Raji (cell line): ENCODE measurements around the gene WASL.

Source experiments
- POLR2A ChIP-seq: IDR thresholded peaks from 2 replicates; pipeline ENCODE4 v1.6.1; 2011; ENCODE audit warnings: low read depth, low read length, control low read depth; ENCODE audit not compliant: insufficient read depth

Gene WASL

DNA sequence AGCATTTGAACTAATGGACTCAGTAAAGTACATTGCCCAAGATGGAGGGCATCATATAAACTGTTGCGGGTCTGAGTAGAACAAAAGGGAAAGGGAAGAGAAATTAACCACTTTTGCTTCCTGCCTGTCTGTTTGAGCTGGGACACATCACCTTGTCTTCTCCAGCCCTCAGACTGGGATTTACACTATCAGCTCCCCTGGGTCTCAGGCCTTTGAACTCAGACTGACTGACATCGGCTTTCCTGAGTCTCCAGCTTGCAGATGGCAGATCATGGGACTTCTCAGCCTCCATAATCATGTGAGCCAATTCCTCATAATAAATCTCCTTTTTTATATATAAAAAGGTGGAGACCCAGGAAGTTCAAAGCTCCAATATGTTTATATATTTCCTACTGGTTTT is 23.0 kb upstream of the WASL start:
- TF ChIP-seq POLR2A, result no peak

DNA sequence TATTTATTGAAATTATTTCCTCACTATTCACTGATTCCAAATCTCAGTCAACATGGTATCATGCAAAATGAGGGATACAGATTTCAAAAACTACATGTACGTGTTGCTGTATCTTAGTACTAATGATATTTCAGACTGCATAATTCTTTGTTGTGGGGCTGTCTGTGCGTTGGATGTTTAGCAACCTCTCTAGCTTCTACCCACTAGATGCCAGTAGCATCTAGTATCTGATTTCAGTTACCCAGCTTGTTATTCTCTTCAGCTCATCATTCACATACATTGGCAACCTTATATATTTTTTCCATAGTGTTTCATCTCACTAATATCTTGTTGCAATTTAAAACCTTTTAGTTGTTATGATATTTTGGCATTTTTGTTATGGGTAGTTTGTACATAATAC is 22.5 kb upstream of the WASL start:
- TF ChIP-seq POLR2A, result no peak

DNA sequence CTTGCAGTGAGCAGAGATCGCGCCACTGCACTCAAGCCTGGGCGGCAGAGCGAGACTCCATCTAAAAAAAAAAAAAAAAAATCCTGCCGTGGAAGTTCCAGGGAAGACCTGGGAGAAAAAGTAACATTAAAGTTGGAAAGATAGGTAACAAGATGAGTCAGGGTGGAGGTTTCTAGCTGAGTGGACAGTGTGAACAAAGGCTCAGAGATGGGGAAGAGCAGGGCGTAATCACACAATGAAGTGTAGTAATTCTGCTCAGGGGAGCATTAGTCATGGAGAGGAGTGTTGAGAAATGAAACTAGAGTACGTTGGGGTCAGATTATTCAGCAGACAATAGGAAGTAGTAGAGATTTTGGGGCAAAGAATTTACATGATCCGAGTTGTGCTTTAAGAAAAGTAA is 21.6 kb upstream of the WASL start:
- TF ChIP-seq POLR2A, result no peak

DNA sequence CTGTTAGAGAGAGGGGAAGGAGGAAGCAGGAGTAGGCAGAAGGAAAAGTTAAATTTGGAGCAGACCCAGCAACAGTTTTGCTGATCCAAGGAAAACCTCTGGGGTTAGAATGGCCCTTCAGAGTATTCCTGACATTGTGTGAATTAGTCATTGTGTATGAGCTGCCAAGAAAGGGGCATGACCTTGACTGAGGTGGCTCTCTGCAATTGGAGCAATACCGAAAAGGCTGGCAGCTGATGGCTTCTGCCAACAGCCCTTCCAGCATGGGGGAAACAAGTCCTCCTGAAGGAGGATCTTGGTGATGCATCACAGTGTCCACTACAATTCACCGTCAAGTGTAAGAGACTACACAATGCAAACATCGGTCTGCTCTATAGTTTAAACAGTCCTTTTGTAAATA is 20.6 kb upstream of the WASL start:
- no peak for TF ChIP-seq POLR2A

DNA sequence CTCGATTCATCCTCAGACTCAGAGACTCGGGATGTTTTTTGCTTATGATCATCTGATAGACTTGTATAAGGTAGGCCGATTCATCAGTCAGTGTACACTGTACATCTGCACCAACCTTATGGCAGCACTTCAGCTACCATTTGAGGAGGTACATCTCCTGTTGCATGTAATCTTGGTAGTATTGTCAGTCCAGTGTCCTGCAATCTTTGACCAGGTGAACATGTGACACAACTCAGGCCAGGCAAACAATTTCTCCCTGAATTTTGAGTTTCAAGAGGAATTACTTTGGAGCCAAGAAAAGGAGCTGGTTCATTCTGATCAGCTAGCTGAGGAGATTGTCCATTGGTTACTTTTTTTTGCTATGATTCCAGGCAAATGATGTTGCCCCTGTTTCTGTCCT is 19.7 kb upstream of the WASL start:
- TF ChIP-seq POLR2A, result no peak

DNA sequence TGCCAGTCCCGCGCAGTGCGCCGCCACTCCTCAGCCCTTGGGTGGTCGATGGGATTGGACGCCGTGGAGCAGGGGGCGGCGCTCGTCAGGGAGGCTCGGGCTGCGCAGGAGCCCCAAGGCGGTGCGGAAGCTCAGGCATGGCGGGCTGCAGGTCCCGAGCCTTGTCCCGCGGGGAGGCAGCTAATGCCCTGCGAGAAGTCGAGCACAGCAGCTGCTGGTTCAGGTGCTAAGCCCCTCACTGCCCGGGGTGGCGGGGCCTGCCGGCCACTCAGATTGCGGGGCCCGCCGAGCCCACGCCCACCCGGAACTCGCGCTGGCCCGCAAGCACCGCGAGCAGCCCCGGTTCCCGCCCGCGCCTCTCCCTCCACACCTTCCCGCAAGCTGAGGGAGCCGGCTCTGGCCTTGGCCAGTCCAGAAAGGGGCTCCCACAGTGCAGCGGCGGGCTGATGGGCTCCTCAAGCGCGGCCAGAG is 14.4 kb upstream of the WASL start:
- TF ChIP-seq POLR2A, result no peak

DNA sequence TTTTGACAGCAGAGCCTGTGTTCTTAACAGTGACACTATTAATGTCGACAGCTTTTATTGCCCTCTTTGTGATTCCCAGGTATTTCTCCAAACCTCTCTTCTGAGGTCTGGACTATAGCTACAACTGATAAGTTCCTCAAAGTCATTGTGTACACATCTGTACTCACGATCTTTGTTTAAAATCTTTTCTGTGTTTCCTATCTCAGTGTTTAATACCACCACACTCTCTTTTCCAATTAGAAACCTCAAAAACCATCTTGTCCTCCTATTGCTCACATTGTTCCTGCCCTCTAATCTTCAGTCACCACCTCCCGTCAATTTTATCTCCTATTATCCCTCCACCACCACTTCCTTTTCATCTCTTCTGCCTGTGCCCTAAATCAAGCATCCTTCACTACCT is 12.9 kb upstream of the WASL start:
- no peak for TF ChIP-seq POLR2A

DNA sequence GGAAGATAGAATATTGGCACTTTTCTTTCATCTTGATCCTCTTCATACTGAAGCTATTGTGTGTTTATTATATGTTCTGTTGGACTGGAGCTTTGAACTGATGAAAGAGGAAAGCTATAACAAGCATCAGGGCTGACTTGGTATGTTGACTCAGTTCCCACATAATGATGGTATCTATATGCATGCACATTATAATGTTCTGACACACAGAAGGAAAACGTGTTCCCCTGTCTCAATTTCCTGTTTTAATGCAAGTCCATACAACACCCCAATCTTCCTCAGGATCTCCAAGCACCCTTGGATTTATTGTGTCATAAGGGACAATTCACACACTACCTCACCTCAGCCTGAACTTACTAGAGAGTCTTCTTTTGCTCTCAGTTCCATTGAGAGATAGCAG is 8.3 kb upstream of the WASL start:
- no peak for TF ChIP-seq POLR2A

DNA sequence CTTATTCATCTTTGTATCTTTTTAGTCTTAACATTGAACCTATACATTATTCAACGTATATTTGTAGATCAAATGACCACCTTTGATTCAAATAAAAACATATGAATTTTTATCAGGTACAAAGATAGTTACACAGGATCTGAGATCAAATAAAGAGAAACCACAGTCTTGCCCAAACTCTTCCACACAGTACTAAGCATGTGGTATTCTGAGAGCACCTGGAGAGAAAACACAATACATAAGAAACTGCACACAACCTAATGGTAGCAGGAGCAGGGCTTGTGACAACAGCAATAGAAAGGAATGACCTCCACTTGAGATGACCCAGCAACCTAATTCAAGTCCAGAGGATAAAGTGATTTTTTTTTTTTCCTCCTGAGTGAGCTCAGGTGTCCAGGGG is 6.5 kb upstream of the WASL start:
- TF ChIP-seq POLR2A, result no peak

DNA sequence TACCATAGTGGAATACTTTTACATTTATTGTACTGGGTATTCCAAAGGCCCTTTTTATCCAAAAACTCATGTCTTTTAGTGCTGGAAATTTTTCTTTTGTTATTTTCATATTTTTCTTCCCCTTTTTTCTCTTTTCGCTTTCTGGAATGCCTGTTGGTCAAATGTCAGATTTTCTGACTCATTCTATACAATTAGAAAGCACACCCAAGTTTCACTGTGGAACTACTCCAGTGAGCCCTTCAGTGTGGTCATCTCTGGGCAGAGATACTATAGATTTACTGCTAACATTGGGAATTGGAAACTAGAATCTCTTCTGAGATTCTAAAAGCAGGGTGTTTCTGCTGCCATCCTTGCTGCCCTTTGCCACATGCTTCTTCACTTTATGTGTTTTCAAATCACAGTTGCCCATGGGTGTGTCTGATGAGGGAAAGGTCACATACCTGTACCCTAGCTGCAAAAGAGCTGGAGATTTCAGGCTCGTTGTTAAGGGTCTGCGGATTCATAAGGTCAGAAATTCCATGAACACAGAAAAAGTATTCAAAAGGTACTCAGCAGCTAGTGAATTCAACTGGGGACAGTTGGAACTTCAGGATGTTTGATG is 5.6 kb upstream of the WASL start:
- TF ChIP-seq POLR2A, result no peak

DNA sequence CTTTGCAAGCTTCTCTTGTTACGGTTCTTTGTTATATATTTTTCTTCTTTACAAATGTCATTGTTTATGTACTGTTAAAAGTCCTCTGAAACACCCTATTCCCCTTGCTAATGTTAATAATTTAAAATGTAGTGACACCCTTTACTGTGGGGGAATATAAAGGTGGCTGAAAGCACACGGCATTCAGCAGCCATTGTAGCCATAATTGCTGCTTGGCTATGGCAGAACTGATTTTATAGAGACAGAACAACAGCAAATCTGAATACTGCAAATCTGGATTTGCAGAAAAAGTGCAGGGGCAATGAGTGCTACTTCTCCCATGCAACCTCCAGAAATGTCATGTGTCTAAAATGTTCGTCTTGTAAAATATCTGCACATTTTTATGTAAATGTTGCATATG is 3.7 kb upstream of the WASL start:
- no peak for TF ChIP-seq POLR2A

DNA sequence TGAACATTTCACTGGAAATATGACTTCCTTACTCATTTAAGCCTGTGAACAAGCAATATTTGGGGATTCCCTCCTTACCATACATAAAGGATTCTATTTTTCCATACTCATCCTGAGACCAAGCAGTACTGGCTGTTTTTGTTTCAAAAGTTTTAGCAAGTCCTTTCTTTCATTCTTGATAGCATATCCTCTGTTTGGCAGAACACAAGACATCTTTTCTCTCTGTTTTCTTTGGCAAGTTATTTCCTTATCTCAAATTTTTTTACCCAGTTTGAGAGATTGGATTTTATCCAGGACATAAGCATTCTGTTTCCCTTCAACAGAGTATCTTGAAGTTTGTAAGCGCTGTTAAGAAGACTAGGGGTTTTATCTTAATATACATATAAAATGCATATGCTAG is 3.0 kb upstream of the WASL start:
- no peak for TF ChIP-seq POLR2A

DNA sequence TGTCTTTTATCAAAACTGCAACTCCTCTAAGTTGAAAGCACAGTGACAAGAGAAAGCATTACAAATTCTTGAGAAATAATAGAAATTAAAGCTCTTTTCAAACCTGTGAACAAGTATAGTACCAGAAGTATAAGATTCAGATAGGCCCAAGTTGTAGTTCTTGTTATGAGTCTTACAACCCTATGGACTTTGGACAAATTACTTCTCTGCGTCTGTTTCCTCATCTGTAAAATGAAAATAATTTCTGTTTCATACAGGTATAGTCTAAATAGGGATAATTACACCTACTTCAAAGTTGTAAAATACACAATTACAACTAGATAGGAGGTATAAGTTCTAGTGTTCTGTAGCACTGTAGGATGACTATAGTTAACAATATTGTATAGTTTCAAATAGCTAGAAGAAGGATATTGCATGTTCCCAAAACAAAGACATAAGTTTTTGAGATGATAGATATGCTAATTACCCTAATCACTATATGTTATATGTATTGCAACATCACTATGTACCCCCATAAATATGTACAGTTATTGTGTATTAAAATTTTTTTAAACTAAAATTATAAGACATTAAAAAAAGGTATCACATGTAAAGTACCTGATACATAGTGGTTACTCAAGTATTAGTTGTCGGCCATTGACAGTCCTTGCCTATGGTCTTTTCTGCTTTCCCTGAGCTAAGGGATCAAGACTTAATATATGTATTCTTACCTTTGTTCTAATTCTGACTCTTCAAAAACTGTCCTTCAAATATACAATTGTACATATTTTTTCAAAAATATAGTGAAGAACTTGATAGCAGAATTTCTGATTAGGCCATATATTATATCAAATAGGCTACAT is 1.8 kb upstream of the WASL start:
- TF ChIP-seq POLR2A, result no peak

DNA sequence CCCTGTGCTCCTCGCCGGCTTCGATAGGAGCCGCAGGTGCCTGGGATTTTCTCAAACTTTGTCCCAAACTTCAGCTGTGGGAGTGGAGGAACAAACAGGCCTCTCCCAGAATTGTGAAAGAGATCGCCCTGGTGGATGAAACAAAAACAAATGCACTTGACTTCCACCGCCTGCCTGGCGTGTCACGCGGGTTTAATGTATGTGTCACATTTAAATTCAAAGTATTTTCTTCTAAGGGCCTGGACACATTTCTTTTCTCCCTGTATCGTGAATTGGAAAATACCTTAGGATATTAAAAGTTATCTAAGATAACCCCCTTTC is 694 bp upstream of the WASL start:
- TF ChIP-seq POLR2A, result no peak

DNA sequence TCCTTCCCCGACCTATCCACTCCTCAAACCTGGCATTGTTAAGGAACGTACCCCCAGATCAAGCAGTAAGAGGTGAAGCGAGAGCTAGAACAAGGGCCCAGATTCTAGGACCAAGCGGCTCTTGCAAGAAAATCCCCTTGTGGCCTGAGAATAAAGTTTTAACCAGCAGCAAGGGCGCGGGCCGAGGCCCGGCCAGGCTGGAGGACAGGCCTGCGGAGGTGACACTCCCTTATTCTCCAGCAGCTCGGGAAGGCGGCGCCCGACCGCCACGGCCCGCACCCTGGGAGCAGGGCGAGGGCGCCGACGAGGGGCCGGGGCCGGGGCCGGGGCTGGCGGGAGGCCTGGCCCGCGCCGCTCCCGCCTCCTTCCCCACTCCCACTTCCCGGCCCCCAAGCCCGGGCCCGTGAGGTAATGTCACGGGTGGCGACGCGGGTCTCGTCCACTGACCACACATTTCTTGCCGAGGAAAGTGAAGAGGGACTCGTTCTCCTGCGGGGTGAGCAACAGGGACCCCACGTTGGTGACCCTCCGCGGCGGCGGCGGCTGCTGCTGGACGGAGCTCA is 551 bp downstream of the WASL start:
- no peak for TF ChIP-seq POLR2A

DNA sequence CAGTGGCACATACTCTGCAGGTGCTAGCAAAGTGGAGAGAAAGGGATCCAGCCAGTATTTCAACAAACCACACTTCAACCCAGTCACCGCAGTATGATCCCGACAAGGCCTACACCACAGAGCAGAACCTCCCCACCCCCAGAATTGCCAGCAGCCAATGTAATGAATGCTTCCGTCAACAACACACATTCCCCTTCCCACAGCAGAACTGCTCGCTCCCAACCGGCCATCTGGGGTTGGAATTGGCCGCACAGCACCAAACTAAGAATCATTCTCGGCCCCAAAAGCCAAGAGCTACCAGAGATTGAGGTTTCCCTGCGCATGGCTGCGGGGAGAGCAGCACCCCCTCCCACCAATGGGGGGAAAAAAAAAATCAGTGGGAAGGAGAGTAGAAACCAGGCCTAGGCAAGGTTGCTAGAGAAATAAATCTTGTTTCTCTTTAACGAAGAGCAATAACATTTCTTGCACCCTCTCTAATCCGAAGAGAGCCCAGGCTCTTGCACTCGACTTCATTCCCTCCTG is 1.1 kb downstream of the WASL start:
- TF ChIP-seq POLR2A, result no peak

DNA sequence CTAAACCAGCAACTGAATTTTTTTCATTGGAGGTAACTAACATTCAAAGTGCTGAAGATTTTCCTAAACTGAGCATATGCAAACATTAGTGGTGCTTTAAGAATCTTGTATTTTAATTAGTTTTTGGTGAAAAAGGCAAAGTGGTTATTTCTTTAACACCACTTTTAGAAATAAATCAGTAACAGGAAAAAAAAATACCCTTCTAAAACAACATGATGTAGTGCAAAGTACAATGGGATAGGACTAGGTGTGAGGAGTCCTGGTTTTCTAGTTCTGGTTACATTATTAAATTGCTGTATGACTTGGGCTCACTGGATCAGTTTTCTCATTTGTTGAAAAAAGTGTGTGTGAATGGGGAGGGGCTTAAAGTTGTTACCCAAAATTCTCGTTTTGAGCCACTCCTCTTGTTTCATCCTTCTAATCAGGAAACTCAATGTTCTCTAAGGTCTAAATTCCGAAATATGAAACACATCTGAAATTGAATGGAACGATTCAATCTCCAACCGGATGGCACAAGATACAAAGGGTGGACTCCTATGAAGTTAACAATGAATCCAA is 1.8 kb downstream of the WASL start:
- TF ChIP-seq POLR2A, result no peak

DNA sequence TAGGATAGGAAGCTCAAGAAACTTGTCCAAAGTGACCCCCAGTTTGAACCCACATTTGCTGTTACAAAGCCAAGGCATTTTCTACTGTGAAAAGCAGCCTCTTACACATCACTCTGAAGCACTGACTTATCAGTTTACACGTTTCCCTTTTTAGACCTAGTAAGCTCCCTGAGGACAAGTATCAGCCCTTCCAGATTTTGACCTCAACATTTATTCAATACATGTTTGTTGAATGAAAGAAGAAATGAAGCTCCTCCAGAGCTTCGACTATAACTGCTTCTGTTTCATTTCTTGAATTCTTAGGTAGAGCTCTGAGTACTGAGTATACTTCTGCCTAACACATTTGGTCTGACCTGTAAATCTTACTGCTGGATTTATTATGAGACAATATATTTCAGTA is 2.7 kb downstream of the WASL start:
- no peak for TF ChIP-seq POLR2A
